ENCODE measurements around the gene CREBL2.

CREBL2 gene

GRCh38 chr12:12654691-12655460, 43.2 kb downstream of the CREBL2 start:
- no peak overlapping the region for H3K27ac Mint-ChIP-seq
- peaks cover 0 to 3% of the 10 kb centered on the region in 2 donors for H3K36me3 Mint-ChIP-seq
- DNase-seq (no peak), ATAC-seq (replicated peaks) (no peak)
- no peaks in the 10 kb centered on the region for H3K27me3 Mint-ChIP-seq
- H3K4me3 Mint-ChIP-seq, result no peak overlapping the region
- H3K9me3 Mint-ChIP-seq, result peaks cover 0 to 3% of the 10 kb centered on the region in 2 donors
- H3K4me1 Mint-ChIP-seq, result peaks cover 3 to 9% of the 10 kb centered on the region in 2 donors

- Mint-ChIP-seq H3K4me3 (no peak overlapping the region), H3K9me3 (no peaks in the 10 kb centered on the region), H3K4me1 (peaks cover 3 to 9% of the 10 kb centered on the region in 2 donors), H3K36me3 (no peaks in the 10 kb centered on the region), H3K27me3 (no peaks in the 10 kb centered on the region), H3K27ac (no peak overlapping the region)
- DNase-seq (no peak), ATAC-seq (replicated peaks) (no peak)
Observed at GRCh38 chr12:12660201-12660600, 48.5 kb downstream of the CREBL2 start.

GRCh38 chr12:12661086-12661856, 49.6 kb downstream of the CREBL2 start:
- no peak overlapping the region for H3K4me3 Mint-ChIP-seq
- DNase-seq (no peak), ATAC-seq (replicated peaks) (no peak)
- H3K9me3 Mint-ChIP-seq, result no peaks in the 10 kb centered on the region
- H3K4me1 Mint-ChIP-seq, result no peaks in the 10 kb centered on the region
- H3K36me3 Mint-ChIP-seq, result no peaks in the 10 kb centered on the region
- no peaks in the 10 kb centered on the region for H3K27me3 Mint-ChIP-seq
- no peak overlapping the region for H3K27ac Mint-ChIP-seq

GRCh38 chr12:12663644-12664294, 52.1 kb downstream of the CREBL2 start:
- peak in 1 of 2 donors; percentile 39 for ATAC-seq (replicated peaks)
- DNase-seq, result no peak
- H3K4me3 Mint-ChIP-seq, result no peak overlapping the region
- no peaks in the 10 kb centered on the region for H3K36me3 Mint-ChIP-seq
- H3K4me1 Mint-ChIP-seq, result no peaks in the 10 kb centered on the region
- no peaks in the 10 kb centered on the region for H3K27me3 Mint-ChIP-seq
- no peak overlapping the region for H3K27ac Mint-ChIP-seq
- H3K9me3 Mint-ChIP-seq, result no peaks in the 10 kb centered on the region

GRCh38 chr12:12665194-12665593, 53.5 kb downstream of the CREBL2 start:
- DNase-seq, result no peak
- Mint-ChIP-seq H3K4me1 (no peaks in the 10 kb centered on the region), H3K27me3 (no peaks in the 10 kb centered on the region)

GRCh38 chr12:12668005-12668404, 56.3 kb downstream of the CREBL2 start:
- Mint-ChIP-seq H3K4me3 (no peak overlapping the region), H3K4me1 (no peaks in the 10 kb centered on the region), H3K27ac (no peak overlapping the region), H3K36me3 (no peaks in the 10 kb centered on the region), H3K9me3 (no peaks in the 10 kb centered on the region), H3K27me3 (no peaks in the 10 kb centered on the region)
- ATAC-seq (replicated peaks) (no peak), DNase-seq (no peak)

More at GRCh38 chr12:12665194-12665593, 53.5 kb downstream of the CREBL2 start:
- H3K36me3 Mint-ChIP-seq, result no peaks in the 10 kb centered on the region
- H3K9me3 Mint-ChIP-seq, result no peaks in the 10 kb centered on the region
- H3K27ac Mint-ChIP-seq, result no peak overlapping the region
- no peak for ATAC-seq (replicated peaks)
- H3K4me3 Mint-ChIP-seq, result no peak overlapping the region

- H3K27ac Mint-ChIP-seq, result no peak overlapping the region
- ATAC-seq (replicated peaks) (no peak), DNase-seq (no peak)
- no peaks in the 10 kb centered on the region for H3K36me3 Mint-ChIP-seq
- H3K4me3 Mint-ChIP-seq, result no peak overlapping the region
- H3K4me1 Mint-ChIP-seq, result no peaks in the 10 kb centered on the region
- no peaks in the 10 kb centered on the region for H3K27me3 Mint-ChIP-seq
- no peaks in the 10 kb centered on the region for H3K9me3 Mint-ChIP-seq
Observed at GRCh38 chr12:12669020-12669419, 57.3 kb downstream of the CREBL2 start.

- H3K27me3 Mint-ChIP-seq, result no peaks in the 10 kb centered on the region
- H3K4me1 Mint-ChIP-seq, result no peaks in the 10 kb centered on the region
- DNase-seq (no peak), ATAC-seq (replicated peaks) (no peak)
- H3K9me3 Mint-ChIP-seq, result no peaks in the 10 kb centered on the region
- H3K27ac Mint-ChIP-seq, result no peak overlapping the region
- H3K4me3 Mint-ChIP-seq, result no peak overlapping the region
- H3K36me3 Mint-ChIP-seq, result no peaks in the 10 kb centered on the region
Observed at GRCh38 chr12:12671850-12672660, 60.4 kb downstream of the CREBL2 start.

- Mint-ChIP-seq H3K4me3 (no peak overlapping the region), H3K27me3 (no peaks in the 10 kb centered on the region), H3K36me3 (no peaks in the 10 kb centered on the region), H3K27ac (no peak overlapping the region), H3K9me3 (no peaks in the 10 kb centered on the region), H3K4me1 (no peaks in the 10 kb centered on the region)
- ATAC-seq (replicated peaks) (peak; percentile 38 to 74), DNase-seq (no peak)
Observed at GRCh38 chr12:12673296-12673695, 61.6 kb downstream of the CREBL2 start.

- Mint-ChIP-seq H3K9me3 (no peaks in the 10 kb centered on the region), H3K27ac (no peak overlapping the region), H3K4me1 (no peaks in the 10 kb centered on the region), H3K36me3 (no peaks in the 10 kb centered on the region), H3K4me3 (no peak overlapping the region), H3K27me3 (no peaks in the 10 kb centered on the region)
- no peak for DNase-seq
- no peak for ATAC-seq (replicated peaks)
Observed at GRCh38 chr12:12676605-12677004, 64.9 kb downstream of the CREBL2 start.

- ATAC-seq (replicated peaks), result no peak
- Mint-ChIP-seq H3K27me3 (peaks cover 8 to 11% of the 10 kb centered on the region in 2 donors), H3K4me1 (peaks cover 0 to 9% of the 10 kb centered on the region in 2 donors), H3K4me3 (no peak overlapping the region), H3K9me3 (no peaks in the 10 kb centered on the region), H3K27ac (no peak overlapping the region), H3K36me3 (no peaks in the 10 kb centered on the region)
- DNase-seq, result no peak
Observed at GRCh38 chr12:12681061-12681765, 69.5 kb downstream of the CREBL2 start.

- H3K4me1 Mint-ChIP-seq, result peaks cover 0 to 9% of the 10 kb centered on the region in 2 donors
- no peaks in the 10 kb centered on the region for H3K36me3 Mint-ChIP-seq
- H3K4me3 Mint-ChIP-seq, result no peak overlapping the region
- no peak for ATAC-seq (replicated peaks)
- no peak overlapping the region for H3K27ac Mint-ChIP-seq
- H3K9me3 Mint-ChIP-seq, result no peaks in the 10 kb centered on the region
- H3K27me3 Mint-ChIP-seq, result peaks cover 8 to 11% of the 10 kb centered on the region in 2 donors
- DNase-seq, result no peak
Observed at GRCh38 chr12:12682284-12682683, 70.6 kb downstream of the CREBL2 start.

- Mint-ChIP-seq H3K4me1 (peaks cover 0 to 9% of the 10 kb centered on the region in 2 donors), H3K27me3 (peaks cover 8 to 11% of the 10 kb centered on the region in 2 donors), H3K9me3 (no peaks in the 10 kb centered on the region), H3K36me3 (no peaks in the 10 kb centered on the region), H3K27ac (no peak overlapping the region), H3K4me3 (no peak overlapping the region)
- no peak for DNase-seq
- no peak for ATAC-seq (replicated peaks)
Observed at GRCh38 chr12:12683136-12683697, 71.5 kb downstream of the CREBL2 start.

All from stimulated activated naive B cell treated with anti-CD40 and anti-IgM and Interleukin-4, amounts not matched to agents 10 μg/mL and 1 μg/mL and 100 μg/mL, for 72 hours (primary cell).